ENCODE results near the gene CCDC197. TPM values are rescaled to one million over a fixed set of nuclear protein-coding genes. Genes with fewer than 3 reads are reported as not detected.

CCDC197 gene
- total and polyA plus RNA-seq, 4 donors, result not detected

GRCh38 chr14:93973607-93974006 is 23.5 kb upstream of the CCDC197 start:
- Histone ChIP-seq H3K36me3 (ENCODE audit: control insufficient read depth in 4 of 4, insufficient read depth in 3 of 4, low read depth in 1 of 4, low read length in 3 of 4) (no peaks in the 10 kb centered on the region), H3K9me3 (ENCODE audit: control insufficient read depth in 4 of 4, low read length in 3 of 4) (no peaks in the 10 kb centered on the region), H3K4me3 (ENCODE audit: low read depth in 1 of 3, low read length in 3 of 3) (no peak overlapping the region), H3K4me1 (ENCODE audit: control insufficient read depth in 4 of 4, insufficient read depth in 4 of 4, low read length in 3 of 4) (peaks cover 0 to 8% (median 2%) of the 10 kb centered on the region in 4 donors), H3K27ac (ENCODE audit: low read depth in 1 of 2, low read length in 2 of 2) (no peak overlapping the region), H3K27me3 (ENCODE audit: control insufficient read depth in 4 of 4, insufficient read depth in 4 of 4, low read length in 3 of 4) (no peaks in the 10 kb centered on the region), H3K9ac (ENCODE audit: low read depth in 1 of 2, low read length in 2 of 2) (no peak overlapping the region)
- WGBS, result 87% methylated on average over 6 of the region's 6 CpGs
- no peak for DNase-seq (ENCODE audit: low spot score)
- TF ChIP-seq, protein P1, sequence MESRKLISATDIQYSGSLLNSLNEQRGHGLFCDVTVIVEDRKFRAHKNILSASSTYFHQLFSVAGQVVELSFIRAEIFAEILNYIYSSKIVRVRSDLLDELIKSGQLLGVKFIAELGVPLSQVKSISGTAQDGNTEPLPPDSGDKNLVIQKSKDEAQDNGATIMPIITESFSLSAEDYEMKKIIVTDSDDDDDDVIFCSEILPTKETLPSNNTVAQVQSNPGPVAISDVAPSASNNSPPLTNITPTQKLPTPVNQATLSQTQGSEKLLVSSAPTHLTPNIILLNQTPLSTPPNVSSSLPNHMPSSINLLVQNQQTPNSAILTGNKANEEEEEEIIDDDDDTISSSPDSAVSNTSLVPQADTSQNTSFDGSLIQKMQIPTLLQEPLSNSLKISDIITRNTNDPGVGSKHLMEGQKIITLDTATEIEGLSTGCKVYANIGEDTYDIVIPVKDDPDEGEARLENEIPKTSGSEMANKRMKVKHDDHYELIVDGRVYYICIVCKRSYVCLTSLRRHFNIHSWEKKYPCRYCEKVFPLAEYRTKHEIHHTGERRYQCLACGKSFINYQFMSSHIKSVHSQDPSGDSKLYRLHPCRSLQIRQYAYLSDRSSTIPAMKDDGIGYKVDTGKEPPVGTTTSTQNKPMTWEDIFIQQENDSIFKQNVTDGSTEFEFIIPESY (IDR thresholded peaks at IDR 0.05), result no peak
- no peak for TF ChIP-seq EGR1 (IDR thresholded peaks at IDR 0.05; ENCODE audit: low read depth in 2 of 2)
- TF ChIP-seq SP1 (IDR thresholded peaks at IDR 0.05), result no peak
- no peak for TF ChIP-seq RAD21 (IDR thresholded peaks at IDR 0.05)
- TF ChIP-seq HNF4A (conservative IDR thresholded peaks at IDR 0.05), result no peak
- no peak for TF ChIP-seq NR2F2 (IDR thresholded peaks at IDR 0.05)
- TF ChIP-seq JUND (IDR thresholded peaks at IDR 0.05), result no peak
- TF ChIP-seq GABPA (IDR thresholded peaks at IDR 0.05 in 1 of 2, conservative IDR thresholded peaks at IDR 0.05 in 1 of 2), result no peak
- no peak for TF ChIP-seq MAX (IDR thresholded peaks at IDR 0.05)
- no peak for TF ChIP-seq YY1 (IDR thresholded peaks at IDR 0.05)
- TF ChIP-seq FOXA1 (IDR thresholded peaks at IDR 0.05), result no peak
- no peak for TF ChIP-seq HNF4G (IDR thresholded peaks at IDR 0.05)
- TF ChIP-seq, protein P2, sequence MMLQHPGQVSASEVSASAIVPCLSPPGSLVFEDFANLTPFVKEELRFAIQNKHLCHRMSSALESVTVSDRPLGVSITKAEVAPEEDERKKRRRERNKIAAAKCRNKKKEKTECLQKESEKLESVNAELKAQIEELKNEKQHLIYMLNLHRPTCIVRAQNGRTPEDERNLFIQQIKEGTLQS (IDR thresholded peaks at IDR 0.05), result no peak
- no peak for TF ChIP-seq RXRA (IDR thresholded peaks at IDR 0.05)

- H3K36me3 ChIP-seq (ENCODE audit: control insufficient read depth in 4 of 4, insufficient read depth in 3 of 4, low read depth in 1 of 4, low read length in 3 of 4), result no peaks in the 10 kb centered on the region
- no peak overlapping the region for H3K9ac ChIP-seq (ENCODE audit: low read depth in 1 of 2, low read length in 2 of 2)
- H3K9me3 ChIP-seq (ENCODE audit: control insufficient read depth in 4 of 4, low read length in 3 of 4), result no peaks in the 10 kb centered on the region
- peaks cover 0 to 8% (median 2%) of the 10 kb centered on the region in 4 donors for H3K4me1 ChIP-seq (ENCODE audit: control insufficient read depth in 4 of 4, insufficient read depth in 4 of 4, low read length in 3 of 4)
- no peak overlapping the region for H3K27ac ChIP-seq (ENCODE audit: low read depth in 1 of 2, low read length in 2 of 2)
- TF ChIP-seq TAF1 (conservative IDR thresholded peaks at IDR 0.05) (no peak), HNF4A (conservative IDR thresholded peaks at IDR 0.05) (no peak), FOXA1 (IDR thresholded peaks at IDR 0.05) (no peak), MAX (IDR thresholded peaks at IDR 0.05) (no peak), RXRA (IDR thresholded peaks at IDR 0.05) (no peak), GABPA (IDR thresholded peaks at IDR 0.05 in 1 of 2, conservative IDR thresholded peaks at IDR 0.05 in 1 of 2) (no peak), HNF4G (IDR thresholded peaks at IDR 0.05) (no peak), EGR1 (IDR thresholded peaks at IDR 0.05; ENCODE audit: low read depth in 2 of 2) (no peak), YY1 (IDR thresholded peaks at IDR 0.05) (no peak), JUND (IDR thresholded peaks at IDR 0.05) (no peak), RAD21 (IDR thresholded peaks at IDR 0.05) (no peak), NR2F2 (IDR thresholded peaks at IDR 0.05) (no peak), SP1 (IDR thresholded peaks at IDR 0.05) (no peak), FOXA2 (IDR thresholded peaks at IDR 0.05) (no peak)
- TF ChIP-seq, protein P3, sequence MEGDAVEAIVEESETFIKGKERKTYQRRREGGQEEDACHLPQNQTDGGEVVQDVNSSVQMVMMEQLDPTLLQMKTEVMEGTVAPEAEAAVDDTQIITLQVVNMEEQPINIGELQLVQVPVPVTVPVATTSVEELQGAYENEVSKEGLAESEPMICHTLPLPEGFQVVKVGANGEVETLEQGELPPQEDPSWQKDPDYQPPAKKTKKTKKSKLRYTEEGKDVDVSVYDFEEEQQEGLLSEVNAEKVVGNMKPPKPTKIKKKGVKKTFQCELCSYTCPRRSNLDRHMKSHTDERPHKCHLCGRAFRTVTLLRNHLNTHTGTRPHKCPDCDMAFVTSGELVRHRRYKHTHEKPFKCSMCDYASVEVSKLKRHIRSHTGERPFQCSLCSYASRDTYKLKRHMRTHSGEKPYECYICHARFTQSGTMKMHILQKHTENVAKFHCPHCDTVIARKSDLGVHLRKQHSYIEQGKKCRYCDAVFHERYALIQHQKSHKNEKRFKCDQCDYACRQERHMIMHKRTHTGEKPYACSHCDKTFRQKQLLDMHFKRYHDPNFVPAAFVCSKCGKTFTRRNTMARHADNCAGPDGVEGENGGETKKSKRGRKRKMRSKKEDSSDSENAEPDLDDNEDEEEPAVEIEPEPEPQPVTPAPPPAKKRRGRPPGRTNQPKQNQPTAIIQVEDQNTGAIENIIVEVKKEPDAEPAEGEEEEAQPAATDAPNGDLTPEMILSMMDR (IDR thresholded peaks at IDR 0.05; ENCODE audit: low read depth, low read length, missing input control), result no peak
- TF ChIP-seq, protein P1 (IDR thresholded peaks at IDR 0.05), result no peak
- TF ChIP-seq, protein P2 (IDR thresholded peaks at IDR 0.05), result no peak
- TF ChIP-seq, protein P4, sequence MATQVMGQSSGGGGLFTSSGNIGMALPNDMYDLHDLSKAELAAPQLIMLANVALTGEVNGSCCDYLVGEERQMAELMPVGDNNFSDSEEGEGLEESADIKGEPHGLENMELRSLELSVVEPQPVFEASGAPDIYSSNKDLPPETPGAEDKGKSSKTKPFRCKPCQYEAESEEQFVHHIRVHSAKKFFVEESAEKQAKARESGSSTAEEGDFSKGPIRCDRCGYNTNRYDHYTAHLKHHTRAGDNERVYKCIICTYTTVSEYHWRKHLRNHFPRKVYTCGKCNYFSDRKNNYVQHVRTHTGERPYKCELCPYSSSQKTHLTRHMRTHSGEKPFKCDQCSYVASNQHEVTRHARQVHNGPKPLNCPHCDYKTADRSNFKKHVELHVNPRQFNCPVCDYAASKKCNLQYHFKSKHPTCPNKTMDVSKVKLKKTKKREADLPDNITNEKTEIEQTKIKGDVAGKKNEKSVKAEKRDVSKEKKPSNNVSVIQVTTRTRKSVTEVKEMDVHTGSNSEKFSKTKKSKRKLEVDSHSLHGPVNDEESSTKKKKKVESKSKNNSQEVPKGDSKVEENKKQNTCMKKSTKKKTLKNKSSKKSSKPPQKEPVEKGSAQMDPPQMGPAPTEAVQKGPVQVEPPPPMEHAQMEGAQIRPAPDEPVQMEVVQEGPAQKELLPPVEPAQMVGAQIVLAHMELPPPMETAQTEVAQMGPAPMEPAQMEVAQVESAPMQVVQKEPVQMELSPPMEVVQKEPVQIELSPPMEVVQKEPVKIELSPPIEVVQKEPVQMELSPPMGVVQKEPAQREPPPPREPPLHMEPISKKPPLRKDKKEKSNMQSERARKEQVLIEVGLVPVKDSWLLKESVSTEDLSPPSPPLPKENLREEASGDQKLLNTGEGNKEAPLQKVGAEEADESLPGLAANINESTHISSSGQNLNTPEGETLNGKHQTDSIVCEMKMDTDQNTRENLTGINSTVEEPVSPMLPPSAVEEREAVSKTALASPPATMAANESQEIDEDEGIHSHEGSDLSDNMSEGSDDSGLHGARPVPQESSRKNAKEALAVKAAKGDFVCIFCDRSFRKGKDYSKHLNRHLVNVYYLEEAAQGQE (IDR thresholded peaks at IDR 0.05), result no peak
- WGBS, result 86% methylated on average over 6 of the region's 6 CpGs
- DNase-seq (ENCODE audit: low spot score), result no peak
- no peaks in the 10 kb centered on the region for H3K27me3 ChIP-seq (ENCODE audit: control insufficient read depth in 4 of 4, insufficient read depth in 4 of 4, low read length in 3 of 4)
- no peak overlapping the region for H3K4me3 ChIP-seq (ENCODE audit: low read depth in 1 of 3, low read length in 3 of 3)
These were observed 22.8 kb upstream of the CCDC197 start for GRCh38 chr14:93974299-93974698.
